ENCODE data around the gene ABCG8.
"Not testable (repeated sequence)": the region's sequence is repeated elsewhere in the genome, so short reads cannot be mapped to it uniquely, and the experiment has no call there.

The ABCG8 gene

GRCh38 chr2:43874776-43875451 lies 36.1 kb downstream of the ABCG8 start:
- no peak for DNase-seq

GRCh38 chr2:43877782-43878464 lies 39.2 kb downstream of the ABCG8 start:
- no peak for DNase-seq

- no peak for DNase-seq
Measured at GRCh38 chr2:43879261-43879660, 40.5 kb downstream of the ABCG8 start.

- no peak for DNase-seq
Measured at GRCh38 chr2:43880471-43880870, 41.7 kb downstream of the ABCG8 start.

GRCh38 chr2:43880952-43881351 lies 42.2 kb downstream of the ABCG8 start:
- no peak for DNase-seq

GRCh38 chr2:43882312-43882711 lies 43.5 kb downstream of the ABCG8 start:
- no peak for DNase-seq

- no peak for DNase-seq
Measured at GRCh38 chr2:43884689-43885088, 45.9 kb downstream of the ABCG8 start.

GRCh38 chr2:43885132-43885632 lies 46.4 kb downstream of the ABCG8 start:
- no peak for DNase-seq

- DNase-seq: no peak
Measured at GRCh38 chr2:43887176-43887575, 48.4 kb downstream of the ABCG8 start.

GRCh38 chr2:43889416-43889815 lies 50.6 kb downstream of the ABCG8 start:
- no peak for DNase-seq

GRCh38 chr2:43890855-43891254 lies 52.1 kb downstream of the ABCG8 start:
- DNase-seq: no peak

- DNase-seq: no peak
Measured at GRCh38 chr2:43894743-43895142, 56.0 kb downstream of the ABCG8 start.

- DNase-seq: no peak
Measured at GRCh38 chr2:43896906-43897305, 58.1 kb downstream of the ABCG8 start.

GRCh38 chr2:43897492-43897891 lies 58.7 kb downstream of the ABCG8 start:
- DNase-seq: no peak

GRCh38 chr2:43898134-43898837 lies 59.5 kb downstream of the ABCG8 start:
- DNase-seq: no peak

GRCh38 chr2:43898838-43899346 lies 60.1 kb downstream of the ABCG8 start:
- no peak for DNase-seq

GRCh38 chr2:43899589-43899988 lies 60.8 kb downstream of the ABCG8 start:
- no peak for DNase-seq

GRCh38 chr2:43905371-43905803 lies 66.6 kb downstream of the ABCG8 start:
- no peak for DNase-seq

- DNase-seq: no peak
Measured at GRCh38 chr2:43905871-43906270, 67.1 kb downstream of the ABCG8 start.

- DNase-seq: no peak
Measured at GRCh38 chr2:43906448-43907109, 67.8 kb downstream of the ABCG8 start.

- DNase-seq: not testable (repeated sequence)
Measured at GRCh38 chr2:43911136-43911790, 72.5 kb downstream of the ABCG8 start.

GRCh38 chr2:43924463-43924862 lies 85.7 kb downstream of the ABCG8 start:
- no peak for DNase-seq
